ENCODE data around the gene MTA1.
A peak's percentile ranks its signal among the peaks of the same experiment; 100 is the strongest.

The MTA1 gene

DNA sequence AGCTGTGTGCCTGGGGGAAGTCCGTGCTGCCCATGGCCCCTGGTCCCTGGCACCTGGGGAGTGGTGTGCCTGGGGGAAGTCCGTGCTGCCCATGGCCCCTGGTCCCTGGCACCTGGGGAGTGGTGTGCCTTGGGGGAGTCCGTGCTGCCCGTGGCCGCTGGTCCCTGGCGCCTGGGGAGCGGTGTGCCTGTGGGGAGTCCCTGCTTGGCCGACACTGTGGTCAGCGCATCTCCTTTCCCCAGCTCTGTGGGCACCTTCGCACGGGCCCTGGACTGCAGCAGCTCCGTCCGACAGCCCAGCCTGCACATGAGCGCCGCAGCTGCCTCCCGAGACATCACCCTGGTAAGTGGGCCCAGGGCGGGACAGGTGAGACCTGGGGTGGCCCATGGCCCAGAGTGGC, 40.5 kb downstream of the MTA1 start:
- DNase-seq (ENCODE audit: low read depth in 3 of 3, low spot score in 1 of 3): no peak

DNA sequence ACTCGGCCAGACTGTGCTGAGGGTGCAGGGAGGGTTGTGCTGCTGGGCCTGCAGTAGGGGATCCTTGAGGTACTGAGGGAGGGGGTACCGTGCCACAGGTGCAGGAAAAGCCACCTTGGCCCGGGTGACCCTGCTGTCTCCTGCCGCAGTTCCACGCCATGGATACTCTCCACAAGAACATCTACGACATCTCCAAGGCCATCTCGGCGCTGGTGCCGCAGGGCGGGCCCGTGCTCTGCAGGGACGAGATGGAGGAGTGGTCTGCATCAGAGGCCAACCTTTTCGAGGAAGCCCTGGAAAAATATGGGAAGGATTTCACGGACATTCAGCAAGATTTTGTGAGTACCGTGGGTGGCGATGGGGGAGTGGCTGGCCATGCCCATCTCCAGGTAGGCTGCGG, 41.0 kb downstream of the MTA1 start:
- DNase-seq (ENCODE audit: low read depth in 3 of 3, low spot score in 1 of 3): no peak

DNA sequence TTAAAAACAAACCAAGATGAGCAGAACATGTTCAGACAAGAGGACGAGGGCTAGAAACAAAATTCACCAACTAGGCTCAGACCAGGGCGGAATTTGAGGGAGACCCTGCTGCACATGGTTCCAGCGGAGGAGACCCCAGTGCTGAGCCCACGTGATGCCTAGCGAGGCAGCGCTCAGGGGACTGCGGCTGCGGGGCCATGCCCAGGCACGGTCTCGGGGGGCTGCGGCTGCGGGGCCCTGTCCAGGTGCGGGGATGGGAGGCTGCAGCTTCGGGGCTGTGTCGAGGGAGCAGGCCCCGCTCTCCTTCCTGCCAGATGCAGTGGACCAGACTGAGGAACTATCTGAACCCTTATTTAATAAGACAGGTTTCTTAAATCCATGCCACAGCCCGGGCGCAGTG, 42.3 kb downstream of the MTA1 start:
- no peak for DNase-seq (ENCODE audit: low read depth in 3 of 3, low spot score in 1 of 3)

DNA sequence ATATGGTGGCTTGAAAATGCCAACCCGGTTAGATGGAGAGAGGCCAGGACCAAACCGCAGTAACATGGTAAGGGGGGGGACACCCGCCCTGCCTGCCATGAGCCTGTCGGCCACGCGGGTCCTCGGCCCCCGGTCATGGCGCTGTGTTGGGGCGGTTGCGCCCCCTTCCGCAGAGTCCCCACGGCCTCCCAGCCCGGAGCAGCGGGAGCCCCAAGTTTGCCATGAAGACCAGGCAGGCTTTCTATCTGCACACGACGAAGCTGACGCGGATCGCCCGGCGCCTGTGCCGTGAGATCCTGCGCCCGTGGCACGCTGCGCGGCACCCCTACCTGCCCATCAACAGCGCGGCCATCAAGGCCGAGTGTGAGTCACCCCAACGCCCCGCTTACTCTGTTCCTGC, 44.9 kb downstream of the MTA1 start:
- no peak for DNase-seq (ENCODE audit: low read depth in 3 of 3, low spot score in 1 of 3)

DNA sequence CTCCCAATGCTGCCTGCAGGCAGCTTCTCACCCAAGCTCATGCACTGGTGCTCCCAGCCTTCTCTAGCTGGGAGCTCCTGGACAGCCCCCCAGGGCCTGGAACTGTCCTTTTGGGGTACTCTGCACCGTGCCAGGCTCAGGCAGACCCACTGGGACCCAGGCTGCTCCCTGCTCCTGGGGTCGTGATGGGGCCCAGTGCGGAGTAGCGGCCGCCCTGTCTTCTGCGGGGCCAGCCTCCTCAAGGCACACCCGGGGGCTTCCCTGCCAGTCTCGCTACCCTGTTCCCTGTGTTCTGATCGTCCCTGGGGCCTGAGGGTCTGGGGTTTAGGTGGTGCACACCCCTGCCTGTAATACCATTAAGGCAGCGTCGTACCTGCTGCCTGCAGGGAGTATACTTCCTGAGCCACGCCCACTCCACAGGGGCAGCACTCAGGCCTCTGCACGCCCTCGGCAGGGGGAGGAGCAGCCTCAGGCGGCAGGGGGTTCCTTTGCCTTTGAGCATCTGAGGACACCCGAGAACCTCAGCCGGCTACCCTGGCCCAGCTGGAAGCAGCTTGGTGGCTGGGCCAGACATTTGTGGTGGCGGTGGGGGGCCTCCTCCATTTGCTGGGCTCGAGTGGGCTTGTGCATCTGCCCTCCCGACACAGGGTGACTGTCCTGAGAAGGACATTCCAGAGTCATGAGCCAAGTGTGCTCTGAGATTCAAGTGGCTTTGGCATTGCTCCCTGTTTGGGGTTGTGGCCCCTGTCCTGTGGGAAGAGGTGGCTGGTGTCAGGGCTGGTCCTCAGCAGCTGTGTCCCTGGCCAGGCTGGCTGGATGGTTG, 45.8 kb downstream of the MTA1 start:
- no peak for DNase-seq (ENCODE audit: low read depth in 3 of 3, low spot score in 1 of 3)

DNA sequence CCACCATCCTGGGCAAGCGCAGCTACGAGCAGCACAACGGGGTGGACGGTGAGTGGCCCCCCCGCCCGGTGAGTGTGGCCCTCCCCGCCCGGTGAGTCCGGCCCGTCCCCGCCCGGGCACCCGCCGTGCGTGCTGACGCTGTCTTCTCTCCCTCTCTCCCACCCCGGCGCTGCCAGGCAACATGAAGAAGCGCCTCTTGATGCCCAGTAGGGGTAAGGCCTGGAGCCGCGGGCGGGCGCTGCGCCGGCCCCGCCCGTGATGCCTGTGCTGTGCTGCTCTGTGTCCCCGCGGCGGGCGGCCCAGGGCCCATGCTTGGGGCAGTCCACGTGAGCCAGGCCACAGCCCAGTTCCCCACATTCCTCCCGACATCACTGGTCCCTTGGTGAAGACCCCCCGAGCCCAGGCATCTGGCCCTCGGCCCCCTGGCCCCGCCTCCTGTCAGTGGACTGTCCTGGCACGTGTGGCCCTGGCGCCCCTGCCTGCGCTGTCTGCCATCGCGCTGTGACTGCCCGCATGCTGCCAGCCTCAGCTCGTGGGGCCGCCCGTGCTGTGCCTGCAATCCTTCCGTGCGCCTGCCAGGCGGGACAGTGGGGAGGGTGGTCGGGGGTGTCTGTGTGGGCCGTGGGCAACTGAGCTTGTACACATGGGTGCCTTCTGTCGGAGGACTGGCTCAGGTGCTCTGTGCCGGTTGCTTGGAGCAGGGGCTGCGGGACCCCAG, 47.1 kb downstream of the MTA1 start:
- DNase-seq (ENCODE audit: low read depth in 3 of 3, low spot score in 1 of 3): no peak

DNA sequence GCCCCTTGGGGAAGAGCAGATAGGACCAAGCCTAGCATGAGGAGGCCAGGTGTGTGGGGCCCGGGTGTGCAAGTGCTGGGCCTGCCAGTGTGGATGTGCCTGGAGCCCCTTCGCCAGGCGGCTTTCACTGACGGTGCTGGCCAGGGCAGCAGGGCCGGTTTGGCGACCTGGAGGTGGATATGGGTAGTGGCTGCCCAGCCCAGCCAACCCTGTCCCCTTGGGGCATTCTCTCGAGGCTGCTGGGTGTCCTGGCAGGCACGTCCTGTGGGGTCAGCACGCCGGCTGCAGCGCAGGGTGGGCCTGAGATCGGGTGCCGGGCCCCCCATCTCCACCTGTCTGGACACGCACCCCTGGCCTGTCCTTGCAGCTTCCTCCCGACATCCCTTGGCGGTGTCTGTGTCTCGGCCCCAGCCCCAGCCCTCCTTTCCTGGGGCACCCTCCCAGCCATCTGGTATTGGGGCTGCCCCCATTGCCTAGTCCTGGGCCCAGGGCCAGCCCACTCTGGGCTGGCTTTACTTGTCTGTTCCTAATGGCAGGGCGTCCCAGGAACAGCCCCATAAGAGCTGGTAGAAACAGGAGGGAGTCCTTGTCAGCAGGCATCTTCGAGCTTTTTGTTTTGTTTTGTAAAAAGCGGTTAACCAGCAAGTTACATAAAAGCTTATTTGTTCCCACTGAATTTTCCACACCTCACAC, 47.8 kb downstream of the MTA1 start:
- no peak for DNase-seq (ENCODE audit: low read depth in 3 of 3, low spot score in 1 of 3)

DNA sequence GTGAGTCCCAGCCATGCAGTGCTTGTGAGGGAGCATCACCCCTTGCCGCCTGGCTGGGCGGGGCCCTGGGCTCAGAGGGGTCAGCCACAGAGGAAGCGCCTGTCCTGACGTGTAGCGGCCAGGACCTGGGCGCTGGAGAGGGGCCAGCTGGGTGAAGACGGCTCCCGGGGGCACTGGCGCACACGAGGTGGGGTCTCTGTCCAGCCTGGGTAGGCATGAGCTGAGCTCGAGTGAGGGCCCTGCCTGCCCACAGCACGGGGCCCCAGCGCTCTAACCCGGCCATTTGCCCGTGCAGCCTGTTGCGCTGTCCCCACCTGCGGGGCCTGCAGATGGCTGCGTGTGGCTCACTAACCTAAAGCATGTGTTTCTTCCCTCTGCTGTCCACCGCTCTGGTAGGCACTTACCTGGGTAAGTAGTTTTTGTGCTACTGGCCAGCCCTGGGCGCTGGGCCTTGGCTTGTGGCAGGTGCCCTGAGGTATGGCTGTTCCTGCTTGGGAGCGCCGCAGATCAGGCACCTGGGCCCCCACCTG, 48.4 kb downstream of the MTA1 start:
- DNase-seq (ENCODE audit: low read depth in 3 of 3, low spot score in 1 of 3): no peak

DNA sequence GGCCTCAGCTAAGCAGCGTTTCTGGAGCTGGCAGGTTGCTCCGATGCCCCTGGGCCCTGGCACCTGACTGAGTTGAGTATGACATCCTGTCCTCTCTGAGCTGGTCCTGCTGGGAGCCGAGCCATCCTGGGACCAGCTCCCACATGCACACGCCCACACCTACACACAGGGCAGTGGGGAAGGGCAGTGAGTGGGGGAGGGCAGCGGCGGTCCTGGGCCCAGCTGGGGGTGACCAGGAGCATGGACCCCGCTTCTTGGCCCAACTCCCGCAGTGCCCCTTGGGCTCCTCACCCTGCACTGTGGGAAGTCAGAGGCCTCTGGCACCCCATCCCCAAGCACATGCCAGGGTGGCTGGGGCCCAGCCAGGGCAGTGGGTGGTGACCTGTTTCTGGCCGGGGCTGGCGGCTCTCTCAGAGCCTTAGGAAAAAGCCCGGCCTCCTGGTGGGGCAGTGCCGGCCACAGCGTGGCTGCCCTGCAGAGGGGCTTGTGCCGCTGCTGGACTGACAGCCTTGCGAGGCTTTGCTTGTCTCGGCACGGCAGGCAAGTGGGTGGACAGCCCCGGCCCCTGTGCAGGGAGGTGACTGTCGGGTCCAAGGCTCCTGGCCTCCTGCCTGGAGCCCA, 49.1 kb downstream of the MTA1 start:
- no peak for DNase-seq (ENCODE audit: low read depth in 3 of 3, low spot score in 1 of 3)

DNA sequence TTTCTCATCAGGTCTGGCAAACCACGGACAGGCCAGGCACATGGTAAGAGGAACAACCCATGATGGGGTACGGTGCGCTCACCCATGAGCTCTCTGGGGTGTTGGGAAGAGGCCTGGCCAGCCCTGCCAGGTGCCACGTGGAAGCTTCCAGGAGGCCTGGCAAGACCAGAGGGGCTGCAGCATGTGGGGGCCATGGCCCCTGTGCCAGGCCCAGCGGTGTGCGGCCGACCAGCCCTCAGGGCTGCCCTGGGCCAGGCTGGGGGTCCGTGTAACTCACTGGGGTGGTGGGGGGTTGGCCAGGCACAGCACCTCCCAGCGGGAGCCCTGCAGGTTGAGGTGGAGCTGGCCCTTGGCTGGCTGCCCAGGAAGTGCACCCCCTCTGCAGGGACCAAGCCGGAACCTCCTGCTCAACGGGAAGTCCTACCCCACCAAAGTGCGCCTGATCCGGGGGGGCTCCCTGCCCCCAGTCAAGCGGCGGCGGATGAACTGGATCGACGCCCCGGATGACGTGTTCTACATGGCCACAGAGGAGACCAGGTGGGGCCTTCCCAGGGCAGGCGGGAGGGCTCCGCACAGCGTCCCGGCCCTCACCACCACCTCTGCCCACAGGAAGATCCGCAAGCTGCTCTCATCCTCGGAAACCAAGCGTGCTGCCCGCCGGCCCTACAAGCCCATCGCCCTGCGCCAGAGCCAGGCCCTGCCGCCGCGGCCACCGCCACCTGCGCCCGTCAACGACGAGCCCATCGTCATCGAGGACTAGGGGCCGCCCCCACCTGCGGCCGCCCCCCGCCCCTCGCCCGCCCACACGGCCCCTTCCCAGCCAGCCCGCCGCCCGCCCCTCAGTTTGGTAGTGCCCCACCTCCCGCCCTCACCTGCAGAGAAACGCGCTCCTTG, 50.1 kb downstream of the MTA1 start:
- DNase-seq (ENCODE audit: low read depth in 3 of 3, low spot score in 1 of 3): no peak

DNA sequence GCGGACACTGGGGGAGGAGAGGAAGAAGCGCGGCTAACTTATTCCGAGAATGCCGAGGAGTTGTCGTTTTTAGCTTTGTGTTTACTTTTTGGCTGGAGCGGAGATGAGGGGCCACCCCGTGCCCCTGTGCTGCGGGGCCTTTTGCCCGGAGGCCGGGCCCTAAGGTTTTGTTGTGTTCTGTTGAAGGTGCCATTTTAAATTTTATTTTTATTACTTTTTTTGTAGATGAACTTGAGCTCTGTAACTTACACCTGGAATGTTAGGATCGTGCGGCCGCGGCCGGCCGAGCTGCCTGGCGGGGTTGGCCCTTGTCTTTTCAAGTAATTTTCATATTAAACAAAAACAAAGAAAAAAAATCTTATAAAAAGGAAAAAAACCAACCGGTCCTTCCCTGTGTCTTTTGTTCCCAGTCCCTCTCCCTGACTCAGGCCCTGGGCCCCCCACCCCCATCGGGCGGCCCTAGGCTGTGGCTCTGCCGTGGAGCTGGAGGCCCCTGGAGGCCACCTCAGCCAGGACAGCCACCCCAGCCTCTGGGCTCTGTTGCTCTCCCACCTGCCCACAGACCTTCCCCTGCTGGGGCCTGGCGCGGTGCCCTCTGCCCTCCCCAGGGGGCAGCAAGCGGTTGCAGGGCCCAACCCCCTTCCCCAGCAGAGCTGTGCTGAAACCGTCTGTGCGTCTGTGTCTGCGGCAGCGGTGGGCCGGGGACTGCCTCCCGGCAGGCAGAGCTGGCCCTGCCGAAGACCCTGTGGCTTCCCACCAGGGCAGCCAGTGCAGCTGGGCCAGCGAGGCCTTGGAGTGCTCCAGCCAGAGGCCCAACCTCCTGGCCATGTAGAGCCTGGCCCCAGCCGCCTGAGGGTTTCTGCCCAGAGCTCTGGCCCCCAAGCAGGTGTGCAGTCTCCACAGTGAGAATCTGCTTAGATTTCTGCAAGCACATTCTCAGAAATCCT, 51.0 kb downstream of the MTA1 start:
- no peak for DNase-seq (ENCODE audit: low read depth in 3 of 3, low spot score in 1 of 3)

DNA sequence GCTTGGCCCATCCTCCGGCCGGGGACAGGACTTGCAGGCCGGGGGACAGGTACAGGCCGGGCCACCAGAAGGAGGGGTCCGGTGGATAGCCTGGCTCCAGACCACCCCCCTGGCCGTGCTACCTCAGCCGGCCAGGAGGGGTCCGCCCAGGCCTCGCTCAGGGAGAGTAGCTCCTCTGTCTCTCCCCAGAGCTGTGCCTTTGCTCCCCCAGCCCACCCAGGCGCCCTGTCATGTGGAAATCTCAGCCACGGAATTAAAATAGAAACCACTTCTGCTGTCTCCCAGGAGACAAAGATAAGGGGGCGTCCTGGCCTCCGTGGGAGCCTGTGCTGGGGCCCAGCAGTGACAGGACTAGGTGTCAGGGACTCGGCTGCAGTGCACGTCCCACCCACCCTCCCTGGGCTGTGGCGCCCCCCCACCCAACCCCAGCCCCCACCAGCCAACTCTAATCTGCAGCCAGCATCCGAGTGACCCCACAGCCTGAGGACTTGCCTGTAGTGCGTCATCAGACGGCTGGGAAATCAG, 51.7 kb downstream of the MTA1 start:
- no peak for DNase-seq (ENCODE audit: low read depth in 3 of 3, low spot score in 1 of 3)

DNA sequence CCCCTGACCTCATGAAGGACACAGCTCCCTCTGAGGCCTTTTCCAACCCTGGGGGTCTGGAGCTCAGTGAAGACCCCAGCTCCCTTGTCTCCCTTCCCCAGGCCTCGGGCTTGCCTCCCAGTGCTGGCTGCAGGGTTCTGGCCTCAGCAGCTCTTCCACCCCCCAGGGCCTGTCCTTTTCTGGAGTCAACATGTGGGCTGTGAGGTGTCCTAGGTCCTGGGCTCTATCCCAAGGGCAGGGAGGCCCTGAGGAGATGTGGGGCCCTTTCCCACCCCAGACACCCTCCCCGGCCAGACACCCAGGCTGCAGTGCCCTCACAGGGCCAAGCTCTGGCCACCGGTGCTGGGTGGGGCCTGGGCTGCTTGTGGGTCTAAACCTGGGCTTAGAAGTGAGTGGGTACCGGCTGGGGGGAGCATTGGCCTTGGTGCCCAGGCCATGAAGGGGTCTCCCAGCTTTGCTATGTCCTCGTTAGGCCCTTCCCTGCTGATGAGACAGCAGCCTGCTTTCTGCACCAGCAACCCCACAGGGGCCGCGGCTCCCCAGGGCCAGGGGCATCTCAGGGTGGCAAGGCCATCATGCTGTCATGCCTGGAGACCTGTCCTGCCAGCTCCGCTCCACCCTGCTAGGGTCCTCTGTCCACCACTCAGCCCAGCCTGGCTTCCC, 52.3 kb downstream of the MTA1 start:
- no peak for DNase-seq (ENCODE audit: low read depth in 3 of 3, low spot score in 1 of 3)

DNA sequence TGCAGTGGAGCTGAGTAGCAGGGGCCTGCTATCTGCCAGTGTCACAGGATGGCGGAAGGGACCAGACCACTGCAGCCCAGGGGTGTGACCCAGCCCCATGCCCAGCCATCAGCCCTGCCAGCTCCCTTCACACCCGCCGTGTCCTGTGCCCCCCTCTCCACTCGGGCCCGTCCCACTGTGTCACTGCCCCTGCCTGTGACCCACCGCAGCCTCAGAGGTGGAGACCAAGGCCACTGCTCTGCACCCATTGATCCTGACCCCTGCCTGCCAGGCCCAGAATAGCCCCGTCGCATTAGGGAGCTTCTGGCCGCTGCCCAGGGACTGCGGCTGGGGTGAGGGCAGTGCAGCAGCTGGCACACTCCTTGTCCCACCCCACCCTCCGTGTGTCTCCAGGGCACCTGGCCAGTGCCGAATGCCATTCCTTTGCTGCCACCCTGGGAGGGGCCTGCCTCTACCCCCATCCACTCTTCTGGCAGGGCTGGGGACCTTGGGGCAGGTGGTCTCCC, 52.9 kb downstream of the MTA1 start:
- DNase-seq (ENCODE audit: low read depth in 3 of 3, low spot score in 1 of 3): no peak

DNA sequence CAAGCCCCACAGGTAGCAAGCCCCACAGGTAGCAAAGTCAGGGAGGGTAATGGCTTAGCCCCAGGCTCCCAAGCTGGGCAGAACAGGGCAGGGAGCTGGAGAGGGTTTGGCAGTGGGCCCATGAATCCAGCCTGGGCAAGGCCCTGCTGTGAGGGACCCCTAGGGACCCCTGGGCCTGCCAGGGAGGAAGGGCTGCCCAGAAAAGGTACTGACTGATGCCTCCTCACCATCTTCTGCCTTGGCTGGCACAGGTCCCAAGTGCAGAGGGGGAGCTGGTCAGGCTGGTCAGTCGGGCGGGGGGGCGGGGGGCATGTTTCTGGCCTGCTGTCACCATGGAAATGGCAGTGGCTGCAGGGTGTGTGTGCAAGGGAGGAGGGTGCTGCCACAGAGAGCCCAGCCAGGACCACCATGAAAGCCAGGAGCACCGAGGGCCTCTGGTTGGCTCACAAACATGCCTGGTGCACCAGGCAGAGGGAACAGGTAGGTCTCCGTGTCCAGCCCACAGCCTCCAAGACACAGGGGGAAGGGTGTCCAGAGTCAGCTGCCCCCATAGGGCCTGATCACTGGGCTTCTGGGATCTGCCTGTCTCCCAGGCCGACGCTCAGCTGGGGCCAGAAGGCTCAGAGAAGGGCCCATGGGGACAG, 53.5 kb downstream of the MTA1 start:
- DNase-seq (ENCODE audit: low read depth in 3 of 3, low spot score in 1 of 3): no peak

DNA sequence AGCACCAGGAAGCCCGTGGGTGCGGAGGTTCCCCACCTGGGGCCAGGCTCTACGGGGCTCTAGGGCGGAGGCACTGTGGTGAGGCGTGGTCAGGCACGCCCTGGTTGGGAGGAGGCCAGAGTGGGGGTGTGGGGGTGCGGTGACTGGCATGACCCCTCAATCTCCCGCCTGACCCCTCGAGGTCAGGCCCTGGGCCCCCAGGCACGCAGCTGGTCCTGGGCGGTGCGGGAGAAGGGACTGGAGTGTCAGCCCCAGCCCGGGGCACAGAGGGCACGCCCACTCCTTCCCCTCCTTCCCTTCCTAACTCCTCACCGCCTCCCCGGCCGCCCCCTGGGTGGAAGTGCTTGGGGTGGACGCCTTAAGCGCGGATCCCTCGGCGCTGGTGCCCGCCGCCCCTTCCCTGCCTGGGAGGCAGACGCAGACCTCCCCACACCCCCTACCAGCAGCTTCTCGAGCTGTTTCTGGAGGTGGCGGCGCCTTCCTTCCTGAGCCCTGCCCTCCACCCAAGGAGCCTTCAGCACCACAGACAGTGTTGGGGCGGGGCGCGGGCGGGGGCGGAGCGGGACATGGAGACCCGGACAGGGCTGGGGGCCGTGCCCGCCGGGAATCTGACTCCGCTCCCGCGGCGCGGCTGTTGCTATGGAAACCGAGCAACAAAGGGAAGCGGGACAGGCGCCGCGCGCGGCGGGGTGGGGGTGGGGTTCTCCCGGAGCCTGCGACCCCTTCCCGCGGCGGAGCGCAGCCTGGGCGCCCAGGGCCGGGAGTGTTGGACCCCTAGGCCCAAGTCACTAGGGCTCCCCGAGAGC, 54.3 kb downstream of the MTA1 start:
- peak in 2 of 3 donors; percentile 45 to 53 for DNase-seq (ENCODE audit: low read depth in 3 of 3, low spot score in 1 of 3)
